T-cell (primary cell): ENCODE measurements around the gene ADGRF3. TPM values are rescaled to one million over a fixed set of nuclear protein-coding genes. Genes with fewer than 3 reads are reported as not detected.
"Not testable (repeated sequence)": the region's sequence is repeated elsewhere in the genome, so short reads cannot be mapped to it uniquely, and the experiment has no call there.

Experiments
- ATAC-seq, 4 experiments: fragments of 200-7000 bp in 3 of 4; fragments of 150-1000 bp in 1 of 4; cut with Tn5 transposase; replicated peaks in 1 of 4; 1 replicate in 3 of 4; 2 replicates in 1 of 4; pipeline ENCODE4 v1.10.0; 2021; ENCODE audit warnings: moderate library complexity in 3 of 4, mild to moderate bottlenecking in 2 of 4, moderate number of reproducible peaks in 1 of 4
- CTCF ChIA-PET, 2 donors: fragments of 300-600 bp; sonication (Branson Sonifier 250); formaldehyde crosslinking; loops; one replicate each; lab custom pipeline; 2022; ENCODE audit warnings: antibody characterized with exemption in 2 of 2; lab: Charles Lee
- POLR2A ChIA-PET, 2 donors: fragments of 300-600 bp; sonication (Branson Sonifier 250); formaldehyde crosslinking; loops; one replicate each; lab custom pipeline; 2022; ENCODE audit warnings: antibody characterized with exemption in 2 of 2; lab: Charles Lee
- DNase-seq, 35 experiments: peaks; one replicate each; pipeline versions ENCODE4 v3.0.0 to v3.0.0-alpha.2; 2013 to 2023
- H3K27ac ChIP-seq: one replicate; pipeline ENCODE4 v1.5.1; 2013; ENCODE audit warnings: low read length
- H3K27me3 ChIP-seq, 2 experiments: replicated peaks in 1 of 2; 1 replicate in 1 of 2; 2 replicates in 1 of 2; pipeline versions ENCODE4 v1.6.1 to v1.7.0; 2013; ENCODE audit warnings: low read length in 1 of 2, mixed read lengths in 1 of 2; ENCODE audit not compliant: control insufficient read depth in 2 of 2, insufficient read depth in 2 of 2; ENCODE audit errors: extremely low read depth in 1 of 2
- H3K36me3 ChIP-seq, 2 donors: 1 replicate in 1 of 2; 2 replicates in 1 of 2; pipeline versions ENCODE4 v1.6.1 to v1.7.0; 2013; ENCODE audit warnings: low read length in 1 of 2; ENCODE audit not compliant: control insufficient read depth in 2 of 2, insufficient read depth in 1 of 2; ENCODE audit errors: extremely low read depth in 1 of 2
- H3K4me1 ChIP-seq, 2 experiments: 1 replicate in 1 of 2; 2 replicates in 1 of 2; pipeline versions ENCODE4 v1.6.1 to v1.7.0; 2013; ENCODE audit warnings: low read length in 2 of 2, mixed read lengths in 1 of 2; ENCODE audit not compliant: insufficient read depth in 2 of 2, control insufficient read depth in 1 of 2; ENCODE audit errors: extremely low read depth in 1 of 2
- H3K4me3 ChIP-seq, 2 donors: 1 replicate in 1 of 2; 2 replicates in 1 of 2; pipeline versions ENCODE4 v1.5.1 to v1.7.0; 2013; ENCODE audit warnings: mild to moderate bottlenecking in 2 of 2, low read length in 1 of 2, moderate library complexity in 1 of 2; ENCODE audit not compliant: control insufficient read depth in 1 of 2; ENCODE audit errors: extremely low read depth in 1 of 2
- H3K9me3 ChIP-seq: 2 replicates; pipeline ENCODE4 v1.7.0; 2013
- H3K27ac Mint-ChIP-seq, 2 donors: one replicate each; pipeline ENCODE4 v1.8.0; 2020 to 2021; ENCODE audit warnings: mild to moderate bottlenecking in 2 of 2, mixed read lengths in 2 of 2
- H3K27me3 Mint-ChIP-seq, 2 donors: one replicate each; pipeline ENCODE4 v1.8.0; 2021 to 2022; ENCODE audit warnings: mixed read lengths in 2 of 2
- H3K36me3 Mint-ChIP-seq: one replicate; pipeline ENCODE4 v1.8.0; 2021; ENCODE audit warnings: mixed read lengths
- H3K4me1 Mint-ChIP-seq, 3 donors: one replicate each; pipeline ENCODE4 v1.8.0; 2020 to 2022; ENCODE audit warnings: mixed read lengths in 3 of 3, mild to moderate bottlenecking in 1 of 3
- H3K4me3 Mint-ChIP-seq, 3 donors: one replicate each; pipeline ENCODE4 v1.8.0; 2020 to 2022; ENCODE audit warnings: mild to moderate bottlenecking in 3 of 3, mixed read lengths in 3 of 3, moderate library complexity in 3 of 3
- H3K9me3 Mint-ChIP-seq, 3 donors: one replicate each; pipeline ENCODE4 v1.8.0; 2020 to 2022; ENCODE audit warnings: mixed read lengths in 3 of 3
- WGBS: methylation state at CpG from one replicate; pipeline ENCODE4 v1.1.5; 2013; ENCODE audit warnings: missing lambda C conversion rate; ENCODE audit not compliant: insufficient coverage; 5-methylcytosine and 5-hydroxymethylcytosine counted together
- total RNA-seq, 35 experiments: library from RNA in 6 of 35; stranded (reverse) in 6 of 35; fragments of 120-200 nt in 1 of 35; gene quantifications; one replicate each; pipeline versions ENCODE4 v1.2.1 to v1.2.4 and lab custom pipeline; 2013 to 2026

The ADGRF3 gene
- total RNA-seq, 5 donors from 2014 or later (not counting 1 experiment from before 2014, with no cell fraction given): 1.3 to 3.4 (median 2.1) TPM

GRCh38 chr2:26356111-26356510, 9.5 kb upstream of the ADGRF3 start:
- Mint-ChIP-seq H3K36me3 (peaks cover 14% of the 10 kb centered on the region), H3K4me1 (peaks cover 66 to 72% (median 69%) of the 10 kb centered on the region in 3 donors), H3K27me3 (no peaks in the 10 kb centered on the region), H3K9me3 (no peaks in the 10 kb centered on the region), H3K27ac (no peak overlapping the region), H3K4me3 (no peak overlapping the region)
- Histone ChIP-seq H3K9me3 (no peaks in the 10 kb centered on the region), H3K4me3 (no peak overlapping the region), H3K27ac (no peak overlapping the region), H3K4me1 (no peaks in the 10 kb centered on the region), H3K36me3 (peaks cover 0 to 2% of the 10 kb centered on the region in 2 donors), H3K27me3 (no peaks in the 10 kb centered on the region)
- ATAC-seq (no peak), DNase-seq (no peak)
- WGBS: no CpG with 5 or more reads among the region's 2 CpGs
- POLR2A ChIA-PET: no interaction called here
- CTCF ChIA-PET: no interaction called here

GRCh38 chr2:26355038-26355995, 8.7 kb upstream of the ADGRF3 start:
- no peak overlapping the region for H3K27ac Mint-ChIP-seq
- H3K36me3 Mint-ChIP-seq: peaks cover 17% of the 10 kb centered on the region
- no peaks in the 10 kb centered on the region for H3K27me3 ChIP-seq
- H3K4me3 Mint-ChIP-seq: no peak overlapping the region
- no peaks in the 10 kb centered on the region for H3K9me3 Mint-ChIP-seq
- H3K4me1 Mint-ChIP-seq: peaks cover 61 to 71% (median 67%) of the 10 kb centered on the region in 3 donors
- H3K9me3 ChIP-seq: no peaks in the 10 kb centered on the region
- DNase-seq (no peak), ATAC-seq (no peak)
- no peaks in the 10 kb centered on the region for H3K27me3 Mint-ChIP-seq
- 93% methylated on average over 2 of the region's 9 CpGs for WGBS
- H3K4me1 ChIP-seq: no peaks in the 10 kb centered on the region
- CTCF ChIA-PET: interaction anchor here in 1 of 2 donors (0.5 kb wide), 1 partner anchor 763 kb away, joined by 4 read pairs; no protein-coding TSS in a partner anchor
- no peak overlapping the region for H3K27ac ChIP-seq
- POLR2A ChIA-PET: interaction anchor here (0.6 to 1.1 kb wide), 3 partner anchors 9 to 141 kb away, joined by 3 read pairs; partner anchors contain the start of gene ADGRF3 (in 1 of the 2)
- peaks cover 0 to 2% of the 10 kb centered on the region in 2 donors for H3K36me3 ChIP-seq
- no peak overlapping the region for H3K4me3 ChIP-seq

DNA sequence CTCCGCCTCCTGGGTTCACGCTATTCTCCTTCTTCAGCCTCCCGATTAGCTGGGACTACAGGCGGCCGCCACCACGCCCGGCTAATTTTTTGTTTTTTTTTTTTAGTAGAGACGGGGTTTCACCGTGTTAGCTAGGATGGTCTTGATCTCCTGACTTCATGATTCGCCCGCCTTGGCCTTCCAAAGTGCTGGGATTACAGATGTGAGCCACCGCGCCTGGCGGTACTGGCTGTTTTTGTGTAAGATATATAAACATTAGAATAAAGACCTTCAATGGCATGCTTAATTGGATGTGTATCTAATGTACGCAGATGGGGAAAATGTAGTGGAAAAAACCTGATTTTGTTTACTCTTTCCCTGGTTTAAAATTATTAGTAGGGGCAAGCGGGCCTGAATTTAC, 7.9 kb upstream of the ADGRF3 start:
- H3K4me1 Mint-ChIP-seq: peaks cover 61 to 67% (median 62%) of the 10 kb centered on the region in 3 donors
- H3K36me3 ChIP-seq, ATAC-seq, H3K4me1 ChIP-seq, H3K9me3 ChIP-seq, H3K9me3 Mint-ChIP-seq, H3K27me3 ChIP-seq, H3K27ac Mint-ChIP-seq, H3K27ac ChIP-seq, H3K4me3 ChIP-seq, DNase-seq, H3K27me3 Mint-ChIP-seq, H3K4me3 Mint-ChIP-seq: not testable (repeated sequence)
- H3K36me3 Mint-ChIP-seq: peaks cover 17% of the 10 kb centered on the region
- ChIA-PET CTCF (interaction anchor here in 1 of 2 donors (0.7 kb wide), 1 partner anchor 24 kb away, joined by 4 read pairs; no protein-coding TSS in a partner anchor), POLR2A (interaction anchor here (0.6 kb wide), 2 partner anchors 8 to 140 kb away, joined by 3 read pairs; partner anchors contain the start of gene ADGRF3 (in 1 of the 2))
- 100% methylated on average over 2 of the region's 16 CpGs for WGBS

DNA sequence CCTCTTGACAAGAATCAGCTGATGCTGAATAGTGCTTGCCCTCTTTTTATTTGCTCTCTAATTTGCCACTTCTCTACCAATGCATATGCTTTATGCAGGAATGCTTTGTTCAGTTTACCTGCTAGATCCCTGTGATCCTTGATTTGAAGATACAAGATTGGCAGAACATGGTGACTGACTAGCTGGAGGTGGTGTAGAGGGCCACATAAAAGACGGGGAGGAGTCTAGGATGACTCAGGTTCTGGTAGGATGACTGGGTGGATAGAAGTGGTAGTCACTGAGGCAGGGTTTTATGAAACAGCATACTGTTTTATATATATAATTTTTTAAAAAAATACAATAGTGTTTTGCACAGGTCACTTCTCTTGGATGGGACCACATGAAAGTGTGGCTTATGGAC, 6.3 kb upstream of the ADGRF3 start:
- POLR2A ChIA-PET: no interaction called here
- H3K4me3 Mint-ChIP-seq: no peak overlapping the region
- peaks cover 15% of the 10 kb centered on the region for H3K36me3 Mint-ChIP-seq
- Histone ChIP-seq H3K27ac (no peak overlapping the region), H3K27me3 (no peaks in the 10 kb centered on the region), H3K9me3 (no peaks in the 10 kb centered on the region), H3K4me1 (peaks cover 0 to 3% of the 10 kb centered on the region in 2 experiments), H3K4me3 (no peak overlapping the region), H3K36me3 (peaks cover 0 to 2% of the 10 kb centered on the region in 2 donors)
- DNase-seq (no peak), ATAC-seq (peak in 2 of 4 experiments; percentile 54 to 56)
- no CpG with 5 or more reads among the region's 1 CpG for WGBS
- CTCF ChIA-PET: no interaction called here
- H3K9me3 Mint-ChIP-seq: no peaks in the 10 kb centered on the region
- no peaks in the 10 kb centered on the region for H3K27me3 Mint-ChIP-seq
- no peak overlapping the region for H3K27ac Mint-ChIP-seq
- H3K4me1 Mint-ChIP-seq: peaks cover 58 to 67% (median 64%) of the 10 kb centered on the region in 3 donors

DNA sequence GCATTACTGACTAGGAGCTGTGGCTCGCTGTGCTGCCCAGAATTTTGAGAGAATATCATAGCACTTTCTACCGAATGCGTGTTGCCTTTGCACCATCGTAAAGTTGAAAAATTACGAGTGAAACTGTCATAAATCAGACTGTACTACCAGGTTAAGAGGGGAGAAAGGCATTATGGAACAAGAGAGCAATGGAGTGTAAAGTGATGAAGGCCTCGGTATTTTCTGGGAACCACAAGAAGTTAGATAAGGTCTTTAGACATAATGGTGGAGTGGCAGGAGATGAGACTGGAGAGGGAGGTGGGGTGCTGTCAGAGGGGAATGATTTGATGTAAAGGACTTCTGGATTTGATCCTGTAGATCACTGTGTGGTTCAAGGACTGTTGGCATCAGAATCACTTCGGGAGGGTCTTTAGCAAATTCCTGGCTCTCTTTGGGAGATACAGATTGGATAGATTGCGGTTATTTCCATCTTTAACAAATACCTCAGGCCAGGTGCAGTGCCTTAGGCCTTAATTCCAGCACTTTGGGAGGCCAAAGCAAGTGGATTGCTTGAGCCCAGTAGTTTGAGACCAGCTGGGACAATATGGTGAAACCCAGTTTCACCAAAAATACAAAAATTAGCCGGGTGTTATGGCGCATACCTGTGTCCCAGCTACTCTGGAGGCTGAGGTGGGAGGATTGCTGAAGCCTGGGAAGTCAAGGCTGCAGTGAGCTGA, 4.9 kb upstream of the ADGRF3 start:
- no peaks in the 10 kb centered on the region for H3K27me3 ChIP-seq
- no peaks in the 10 kb centered on the region for H3K9me3 Mint-ChIP-seq
- CTCF ChIA-PET: interaction anchor here in 1 of 2 donors (0.6 kb wide), 1 partner anchor 921 kb away, joined by 3 read pairs; no protein-coding TSS in a partner anchor
- H3K36me3 Mint-ChIP-seq: peaks cover 15% of the 10 kb centered on the region
- no peak overlapping the region for H3K27ac ChIP-seq
- no peak overlapping the region for H3K4me3 Mint-ChIP-seq
- ATAC-seq: no peak
- H3K36me3 ChIP-seq: peaks cover 0 to 2% of the 10 kb centered on the region in 2 donors
- H3K4me1 Mint-ChIP-seq: peaks cover 59 to 68% (median 62%) of the 10 kb centered on the region in 3 donors
- no peak for DNase-seq
- no peak overlapping the region for H3K4me3 ChIP-seq
- no peaks in the 10 kb centered on the region for H3K27me3 Mint-ChIP-seq
- H3K4me1 ChIP-seq: peaks cover 5 to 10% of the 10 kb centered on the region in 2 experiments
- no peak overlapping the region for H3K27ac Mint-ChIP-seq
- no peaks in the 10 kb centered on the region for H3K9me3 ChIP-seq
- WGBS: 100% methylated on average over 6 of the region's 10 CpGs
- POLR2A ChIA-PET: interaction anchor here in 1 of 2 donors (0.5 kb wide), 1 partner anchor 990 kb away, joined by 3 read pairs; no protein-coding TSS in a partner anchor

- no peak overlapping the region for H3K4me3 ChIP-seq
- POLR2A ChIA-PET: interaction anchor here (0.6 kb wide), 2 partner anchors 235 to 677 kb away, joined by 8 to 10 read pairs; no protein-coding TSS in a partner anchor
Measured at GRCh38 chr2:26349690-26350089, 3.1 kb upstream of the ADGRF3 start.

More at GRCh38 chr2:26349690-26350089, 3.1 kb upstream of the ADGRF3 start:
- H3K27ac ChIP-seq: no peak overlapping the region
- H3K27me3 ChIP-seq: no peaks in the 10 kb centered on the region
- 100% methylated on average over 1 of the region's 3 CpGs for whole genome bisulfite sequencing
- peaks cover 53 to 65% (median 57%) of the 10 kb centered on the region in 3 donors for H3K4me1 Mint-ChIP-seq
- peak overlapping the region in 1 of 2 donors; percentile 52 for H3K27ac Mint-ChIP-seq
- CTCF ChIA-PET: interaction anchor here in 1 of 2 donors (0.7 to 1.1 kb wide), 2 partner anchors 32 to 413 kb away, joined by 3 to 4 read pairs; no protein-coding TSS in a partner anchor
- ATAC-seq: no peak
- no peak overlapping the region for H3K4me3 Mint-ChIP-seq
- DNase-seq: no peak
- no peaks in the 10 kb centered on the region for H3K27me3 Mint-ChIP-seq
- peaks cover 8% of the 10 kb centered on the region for H3K36me3 Mint-ChIP-seq
- peaks cover 0 to 2% of the 10 kb centered on the region in 2 donors for H3K36me3 ChIP-seq
- H3K9me3 ChIP-seq: no peaks in the 10 kb centered on the region
- no peaks in the 10 kb centered on the region for H3K9me3 Mint-ChIP-seq
- peaks cover 9 to 15% of the 10 kb centered on the region in 2 experiments for H3K4me1 ChIP-seq
